Motor neuron (in vitro differentiated cells): ENCODE measurements around the gene ABHD15. TPM values are rescaled to one million over a fixed set of nuclear protein-coding genes. Genes with fewer than 3 reads are reported as not detected.
A peak's percentile ranks its signal among the peaks of the same experiment; 100 is the strongest.

Experiments used
- ATAC-seq, 8 experiments: fragments of 200-7000 bp; cut with Tn5 transposase; replicated peaks in 6 of 8; 2 replicates each; pipeline ENCODE4 v1.8.0; 2021; ENCODE audit warnings: mild to moderate bottlenecking in 8 of 8, moderate library complexity in 8 of 8
- H3K27ac ChIP-seq, 2 donors: fragments of 250-450 bp; sonication (Bioruptor Pico); 2 replicates each; pipeline ENCODE4 v1.9.0; 2021; ENCODE audit warnings: antibody characterized with exemption in 2 of 2, mild to moderate bottlenecking in 2 of 2, moderate library complexity in 1 of 2
- H3K4me1 ChIP-seq, 2 donors: fragments of 250-450 bp; sonication (Bioruptor Pico); replicated peaks in 1 of 2; 2 replicates each; pipeline ENCODE4 v1.6.1; 2021; ENCODE audit warnings: antibody characterized with exemption in 2 of 2, mild to moderate bottlenecking in 2 of 2, moderate library complexity in 1 of 2
- H3K4me3 ChIP-seq, 5 donors: fragments of 250-450 bp; sonication (Bioruptor Pico); 2 replicates each; pipeline ENCODE4 v1.9.0; 2021; ENCODE audit warnings: antibody characterized with exemption in 5 of 5, mild to moderate bottlenecking in 5 of 5, moderate library complexity in 4 of 5
- WGBS, 10 experiments: fragments of 450-650 bp; shearing (Covaris generic); methylation state at CpG; one replicate each; pipeline ENCODE4 v1.0.0; 2022; 5-methylcytosine and 5-hydroxymethylcytosine counted together
- in situ Hi-C, 9 experiments: fragments of 400-800 bp; cut with MboI; loops; one replicate each; pipeline ENCODE4 v1.15.0; 2021; ENCODE audit warnings: low sequenced_read_pairs in 9 of 9, low pct_unique_long_range_greater_than_20kb in 2 of 9; ENCODE audit not compliant: unreplicated experiment in 9 of 9
- total RNA-seq, 8 experiments: library from RNA; unstranded; fragments of 300-600 nt; gene quantifications; 2 replicates each; pipeline versions ENCODE4 v1.2.3 to v1.2.4, GENCODE V29; 2022

Gene ABHD15
- total RNA-seq, 8 experiments from 2014 or later: 0.87 to 9.5 (median 4.4) TPM

GRCh38 chr17:29574732-29575510, 8.1 kb upstream of the ABHD15 start:
- Histone ChIP-seq H3K4me3 (no peak overlapping the region), H3K4me1 (peaks cover 9 to 14% of the 10 kb centered on the region in 2 donors), H3K27ac (no peak overlapping the region)
- in situ Hi-C loops: loop anchor here in 2 of 9 experiments (25.0 kb wide), 1 partner anchor 188 kb away; the partner anchor contains the start of gene TAOK1 (in 2 of the 2)
- WGBS, 10 experiments: 60 to 100% (median 85%) methylated on average over 1 to 7 of the region's 17 CpGs; no CpG with 5 or more reads in 6 of the 10 experiments
- ATAC-seq: no peak

- Histone ChIP-seq H3K4me3 (no peak overlapping the region), H3K27ac (no peak overlapping the region), H3K4me1 (peaks cover 12 to 18% of the 10 kb centered on the region in 2 donors)
- no peak for ATAC-seq
- WGBS, 10 experiments: 87 to 97% (median 92%) methylated on average over 3 to 7 of the region's 14 CpGs; no CpG with 5 or more reads in 6 of the 10 experiments
- in situ Hi-C loops: loop anchor here in 2 of 9 experiments (25.0 kb wide), 1 partner anchor 187 kb away; the partner anchor contains the start of gene TAOK1 (in 2 of the 2)
Observed at GRCh38 chr17:29573871-29574731, 7.3 kb upstream of the ABHD15 start.

GRCh38 chr17:29573558-29573869, 6.7 kb upstream of the ABHD15 start:
- 96% methylated on average over 4 of the region's 6 CpGs; no CpG with 5 or more reads in 9 of the 10 experiments for WGBS, 10 experiments
- in situ Hi-C loops: loop anchor here in 2 of 9 experiments (25.0 kb wide), 1 partner anchor 186 kb away; the partner anchor contains the start of gene TAOK1 (in 2 of the 2)
- no peak for ATAC-seq
- H3K4me3 ChIP-seq: no peak overlapping the region
- H3K27ac ChIP-seq: peak overlapping the region in 1 of 2 donors; percentile 57
- H3K4me1 ChIP-seq: peaks cover 12 to 18% of the 10 kb centered on the region in 2 donors

GRCh38 chr17:29572691-29573557, 6.1 kb upstream of the ABHD15 start:
- WGBS, 10 experiments: 0 to 45% (median 0%) methylated on average over 1 to 13 of the region's 62 CpGs; no CpG with 5 or more reads in 7 of the 10 experiments
- peaks cover 12 to 18% of the 10 kb centered on the region in 2 donors for H3K4me1 ChIP-seq
- H3K4me3 ChIP-seq: peak overlapping the region in 4 of 5 donors; percentile 2 to 17 (median 6)
- peak; percentile 37 to 66 (median 58) for ATAC-seq
- in situ Hi-C loops: loop anchor here in 2 of 9 experiments (25.0 kb wide), 1 partner anchor 186 kb away; the partner anchor contains the start of gene TAOK1 (in 2 of the 2)
- H3K27ac ChIP-seq: peak overlapping the region in 1 of 2 donors; percentile 58

- WGBS, 10 experiments: 50 to 100% (median 90%) methylated on average over 1 to 3 of the region's 30 CpGs; no CpG with 5 or more reads in 5 of the 10 experiments
- H3K4me1 ChIP-seq: peaks cover 12 to 18% of the 10 kb centered on the region in 2 donors
- ATAC-seq: peak; percentile 0 to 51 (median 29)
- peak overlapping the region in 1 of 2 donors; percentile 58 for H3K27ac ChIP-seq
- H3K4me3 ChIP-seq: peak overlapping the region in 4 of 5 donors; percentile 2 to 17 (median 6)
- in situ Hi-C loops: loop anchor here in 2 of 9 experiments (25.0 kb wide), 1 partner anchor 185 kb away; the partner anchor contains the start of gene TAOK1 (in 2 of the 2)
Observed at GRCh38 chr17:29571883-29572681, 5.2 kb upstream of the ABHD15 start.

- H3K27ac ChIP-seq: no peak overlapping the region
- 68 to 100% (median 84%) methylated on average over 1 to 4 of the region's 6 CpGs; no CpG with 5 or more reads in 4 of the 10 experiments for WGBS, 10 experiments
- ATAC-seq: no peak
Observed at GRCh38 chr17:29571486-29571882, 4.6 kb upstream of the ABHD15 start.

GRCh38 chr17:29570521-29570920, 3.7 kb upstream of the ABHD15 start:
- WGBS, 10 experiments: 67 to 96% (median 88%) methylated on average over 2 to 4 of the region's 7 CpGs; no CpG with 5 or more reads in 2 of the 10 experiments
- H3K27ac ChIP-seq: no peak overlapping the region
- H3K4me1 ChIP-seq: peaks cover 17 to 21% of the 10 kb centered on the region in 2 donors
- ATAC-seq: no peak
- in situ Hi-C loops: loop anchor here in 2 of 9 experiments (25.0 kb wide), 1 partner anchor 183 kb away; the partner anchor contains the start of gene TAOK1 (in 2 of the 2)
- H3K4me3 ChIP-seq: no peak overlapping the region

More at GRCh38 chr17:29571486-29571882, 4.6 kb upstream of the ABHD15 start:
- Histone ChIP-seq H3K4me3 (no peak overlapping the region), H3K4me1 (peaks cover 12 to 18% of the 10 kb centered on the region in 2 donors)
- in situ Hi-C loops: loop anchor here in 2 of 9 experiments (25.0 kb wide), 1 partner anchor 184 kb away; the partner anchor contains the start of gene TAOK1 (in 2 of the 2)

GRCh38 chr17:29569245-29569950, 2.6 kb upstream of the ABHD15 start:
- in situ Hi-C loops: loop anchor here in 2 of 9 experiments (25.0 kb wide), 1 partner anchor 182 kb away; the partner anchor contains the start of gene TAOK1 (in 2 of the 2)
- no peak overlapping the region for H3K27ac ChIP-seq
- ATAC-seq: peak in 2 of 8 experiments; percentile 2 to 8
- H3K4me3 ChIP-seq: peak overlapping the region; percentile 49 to 87 (median 61)
- WGBS, 10 experiments: 20 to 100% (median 69%) methylated on average over 1 to 10 of the region's 14 CpGs; no CpG with 5 or more reads in 4 of the 10 experiments
- H3K4me1 ChIP-seq: peaks cover 17 to 23% of the 10 kb centered on the region in 2 donors

GRCh38 chr17:29568331-29569244, 1.8 kb upstream of the ABHD15 start, which contains the start of gene TP53I13:
TP53I13 (plus strand) TSS chr17:29568701; CDS start chr17:29568759, 58 bp downstream.
- in situ Hi-C loops: loop anchor here in 2 of 9 experiments (25.0 kb wide), 1 partner anchor 181 kb away; the partner anchor contains the start of gene TAOK1 (in 2 of the 2)
- H3K27ac ChIP-seq: peak within 1 kb of the TSS in 1 of 2 donors; percentile 60
- WGBS, 10 experiments: 0 to 20% (median 3%) methylated on average over 1 to 7 of the region's 85 CpGs; no CpG with 5 or more reads in 5 of the 10 experiments
- ATAC-seq: peak; percentile 26 to 62 (median 51)
- peak within 1 kb of the TSS; percentile 49 to 87 (median 61) for H3K4me3 ChIP-seq
- peaks cover 17 to 23% of the 10 kb centered on the region in 2 donors for H3K4me1 ChIP-seq
